GM19468 (cell line): ENCODE results near the gene TREH.

Experiments used
- ATAC-seq: cut with Tn5 transposase; IDR thresholded peaks from one replicate; pipeline ENCODE4 v1.9.1; 2021; ENCODE audit warnings: mild to moderate bottlenecking, moderate library complexity, moderate number of reproducible peaks; ENCODE audit not compliant: unreplicated experiment; ENCODE audit errors: extremely low read depth

Gene TREH

DNA sequence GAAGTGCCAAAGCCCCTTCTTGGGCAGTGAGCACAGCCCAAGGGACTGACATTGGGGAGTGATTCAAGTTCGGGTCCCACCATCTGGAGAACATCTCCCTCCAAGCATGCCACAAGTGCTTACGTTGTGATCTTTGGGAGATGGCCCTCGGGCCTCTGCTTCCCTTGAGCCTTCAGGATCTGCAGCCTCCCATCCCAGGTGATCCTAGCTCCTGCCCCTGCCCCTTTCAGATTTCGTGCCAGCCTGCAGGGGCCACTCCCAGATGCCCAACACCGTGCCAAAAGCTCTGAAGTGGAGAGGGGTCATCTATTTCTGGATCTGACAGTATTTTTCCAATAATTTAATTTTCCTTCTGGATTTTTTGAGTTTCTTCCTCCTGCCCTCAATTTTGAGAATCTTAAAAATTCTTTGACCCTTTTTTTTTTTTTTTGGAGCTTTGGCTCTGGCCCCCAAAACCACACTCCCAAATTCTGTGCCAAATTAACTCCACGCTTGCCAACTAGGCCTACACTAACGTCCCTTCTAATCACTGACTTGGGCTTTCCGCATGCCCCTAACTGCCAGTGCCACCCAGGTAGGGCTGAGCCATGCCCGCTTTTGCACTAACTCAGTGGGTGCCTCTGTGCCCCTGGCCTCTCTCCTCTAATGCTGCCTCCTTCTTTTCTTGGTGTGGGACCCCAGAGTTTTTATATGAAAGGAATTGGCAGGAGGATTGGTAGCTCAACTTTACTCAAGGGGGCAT, 46.7 kb downstream of the TREH start:
- ATAC-seq, result no peak

DNA sequence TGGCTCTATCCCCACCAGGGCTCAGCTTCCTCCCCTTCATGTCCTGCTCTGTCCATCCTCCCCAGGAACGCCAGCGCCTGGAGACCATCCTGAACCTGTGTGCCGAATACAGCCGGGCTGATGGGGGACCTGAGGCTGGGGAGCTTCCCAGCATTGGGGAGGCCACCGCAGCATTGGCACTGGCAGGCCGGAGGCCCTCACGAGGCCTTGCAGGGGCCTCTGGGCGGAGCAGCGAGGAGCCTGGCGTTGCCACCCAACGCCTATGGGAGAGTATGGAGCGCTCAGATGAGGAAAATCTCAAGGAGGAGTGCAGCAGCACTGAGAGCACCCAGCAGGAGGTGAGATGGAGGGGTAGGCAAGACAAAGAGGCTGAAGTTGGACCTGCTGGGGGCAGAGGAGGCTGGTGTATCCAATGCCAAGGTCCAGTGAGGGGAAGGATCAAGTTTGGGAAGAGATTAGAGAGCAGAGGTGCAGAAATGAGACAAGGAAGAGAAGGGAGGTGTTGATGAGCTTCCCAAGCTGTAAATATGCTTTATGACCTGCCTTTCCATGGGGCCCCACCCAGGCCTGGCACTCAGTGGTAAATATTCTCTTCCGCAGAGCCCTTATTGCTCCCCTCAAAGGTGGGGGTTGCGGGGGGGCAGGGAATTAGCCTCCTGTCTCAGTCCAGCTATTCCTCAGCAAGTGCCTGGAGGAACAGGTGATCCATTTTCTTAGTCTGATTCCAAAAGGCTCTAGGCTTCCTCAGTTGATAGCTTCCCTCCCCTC, 48.1 kb downstream of the TREH start:
- ATAC-seq, result no peak

DNA sequence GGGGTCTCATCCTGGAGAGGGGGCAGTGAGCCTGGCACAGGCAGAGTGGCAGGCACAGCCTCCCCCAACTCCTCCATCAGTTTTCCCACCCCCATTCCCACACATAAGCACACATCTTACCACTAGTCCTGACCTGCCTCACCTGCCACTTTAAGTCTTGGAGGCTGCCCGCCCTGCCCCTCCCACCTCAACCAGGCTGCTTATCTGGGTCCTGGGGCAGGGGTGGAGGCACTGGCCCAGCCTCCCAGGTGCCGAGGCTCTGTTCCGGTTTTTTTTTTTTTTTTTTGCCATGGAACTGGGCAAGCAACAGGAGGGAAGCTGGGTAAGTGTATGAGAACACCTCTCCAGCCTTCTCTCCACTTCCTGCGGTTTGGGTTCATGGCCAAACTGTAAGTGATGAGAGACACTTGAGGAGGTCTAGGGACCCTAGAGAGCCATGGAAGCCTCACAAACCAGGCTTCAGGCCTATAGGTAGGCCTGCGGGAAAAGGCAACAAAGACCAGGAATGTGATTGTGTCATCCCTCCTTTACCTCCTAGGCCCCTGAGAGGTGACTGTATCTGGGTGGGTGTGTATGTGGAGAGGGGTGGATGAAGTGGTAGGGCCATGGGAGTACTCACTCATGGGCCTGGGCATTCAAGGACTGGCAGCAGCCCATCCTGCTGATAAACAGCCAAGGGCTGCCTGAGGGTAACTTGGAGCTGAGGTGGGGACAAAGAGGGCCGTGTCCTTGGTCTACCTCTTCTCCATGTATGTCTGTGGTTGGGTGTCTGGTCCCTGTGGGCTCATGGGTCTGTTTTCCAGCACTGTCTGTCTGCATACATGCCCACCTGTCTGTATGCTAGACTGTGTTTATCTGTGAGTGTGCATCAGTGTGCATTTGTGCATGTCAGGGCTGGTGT, 49.4 kb downstream of the TREH start:
- no peak for ATAC-seq

DNA sequence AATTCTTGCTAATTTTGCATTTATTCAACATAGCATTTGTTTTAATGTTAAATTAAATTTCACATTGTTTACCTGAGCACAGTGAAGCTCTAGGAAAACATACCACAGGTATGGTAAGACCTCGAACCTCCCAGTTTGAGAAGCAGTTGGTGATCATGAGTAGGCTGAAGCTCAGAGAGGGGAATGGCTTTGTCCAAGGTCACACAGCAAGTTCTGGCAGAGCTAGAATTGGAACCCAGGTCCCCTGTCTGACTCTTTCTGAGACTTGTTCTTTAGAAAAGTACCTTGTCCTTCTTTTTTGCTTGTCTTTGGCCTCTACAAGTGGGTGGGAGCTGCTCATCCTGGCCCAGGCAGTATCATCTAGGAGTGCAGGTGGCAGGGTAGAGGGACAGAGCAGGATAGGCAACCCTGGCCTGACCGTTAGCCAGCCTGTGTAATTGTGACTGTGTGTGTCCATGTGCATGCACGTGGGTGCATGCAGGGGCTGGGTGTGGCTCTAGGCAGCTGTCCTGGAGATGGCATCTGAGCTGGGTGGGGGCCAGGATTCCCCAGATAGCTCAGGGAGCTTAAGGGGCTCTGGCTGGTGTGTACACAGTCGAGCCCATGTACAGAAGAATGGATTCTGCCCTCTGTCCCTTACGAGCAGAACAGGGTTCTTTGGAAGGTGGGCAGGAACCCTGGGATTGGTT, 50.4 kb downstream of the TREH start:
- no peak for ATAC-seq

DNA sequence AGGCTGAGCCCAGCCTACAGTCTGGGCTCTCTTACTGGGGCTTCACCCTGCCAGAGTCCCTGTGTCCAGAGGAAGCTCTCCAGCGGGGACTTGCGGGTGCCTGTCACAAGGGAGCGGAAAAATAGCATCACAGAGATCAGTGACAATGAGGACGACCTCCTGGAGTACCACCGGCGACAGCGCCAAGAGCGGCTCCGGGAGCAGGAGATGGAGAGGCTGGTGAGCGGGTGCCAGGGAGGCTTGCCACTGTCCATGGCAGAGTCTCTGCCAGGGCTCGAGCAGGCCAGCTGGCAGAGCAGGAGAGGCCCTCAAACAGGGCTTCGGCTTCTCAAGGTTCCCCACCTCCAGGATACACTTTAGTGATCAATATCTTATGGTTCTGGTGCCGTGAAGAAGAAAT, 51.0 kb downstream of the TREH start:
- no peak for ATAC-seq

DNA sequence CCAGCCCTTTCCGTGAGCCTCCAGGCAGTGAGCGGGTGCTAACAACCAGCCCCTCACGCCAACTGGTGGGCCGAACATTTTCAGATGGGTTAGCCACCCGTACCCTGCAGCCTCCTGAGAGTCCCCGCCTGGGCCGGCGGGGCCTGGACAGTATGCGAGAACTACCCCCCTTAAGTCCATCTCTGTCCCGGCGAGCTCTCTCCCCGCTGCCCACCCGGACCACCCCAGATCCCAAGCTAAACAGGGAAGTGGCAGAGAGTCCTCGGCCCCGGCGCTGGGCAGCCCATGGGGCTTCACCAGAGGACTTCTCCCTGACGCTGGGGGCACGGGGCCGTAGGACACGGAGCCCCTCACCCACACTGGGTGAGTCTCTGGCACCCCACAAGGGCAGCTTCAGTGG, 51.4 kb downstream of the TREH start:
- no peak for ATAC-seq

DNA sequence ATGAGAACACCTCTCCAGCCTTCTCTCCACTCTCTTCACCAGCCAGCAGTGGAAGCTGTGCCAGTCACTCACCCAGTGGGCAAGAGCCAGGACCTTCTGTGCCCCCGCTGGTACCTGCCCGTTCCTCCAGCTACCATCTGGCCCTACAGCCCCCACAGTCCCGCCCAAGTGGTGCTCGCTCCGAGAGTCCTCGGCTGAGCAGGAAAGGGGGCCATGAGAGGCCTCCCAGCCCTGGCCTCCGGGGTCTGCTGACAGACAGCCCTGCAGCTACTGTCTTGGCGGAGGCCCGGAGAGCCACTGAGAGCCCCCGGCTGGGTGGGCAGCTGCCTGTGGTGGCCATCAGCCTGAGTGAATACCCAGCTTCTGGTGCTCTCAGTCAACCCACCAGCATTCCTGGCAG, 51.9 kb downstream of the TREH start:
- ATAC-seq, result no peak

DNA sequence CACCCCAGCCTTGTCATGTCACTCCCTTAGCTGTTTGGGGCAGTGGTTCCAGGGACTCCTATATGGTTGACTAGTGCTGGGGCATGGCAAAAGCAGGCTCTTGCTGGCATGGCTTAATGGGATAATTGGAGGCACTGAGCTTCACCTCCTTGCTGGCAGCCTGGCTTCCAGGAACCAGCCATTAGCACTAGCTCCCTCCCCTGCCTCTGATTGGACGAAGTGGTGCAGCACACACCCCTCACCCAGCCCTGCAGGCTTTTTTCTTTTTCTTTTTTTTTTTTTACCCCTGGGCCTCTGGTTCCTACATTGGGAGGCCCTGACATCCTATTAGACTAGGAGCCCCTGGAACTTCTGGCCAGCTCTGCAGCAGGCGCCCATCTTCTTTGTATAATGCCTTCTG, 53.5 kb downstream of the TREH start:
- ATAC-seq, result no peak

DNA sequence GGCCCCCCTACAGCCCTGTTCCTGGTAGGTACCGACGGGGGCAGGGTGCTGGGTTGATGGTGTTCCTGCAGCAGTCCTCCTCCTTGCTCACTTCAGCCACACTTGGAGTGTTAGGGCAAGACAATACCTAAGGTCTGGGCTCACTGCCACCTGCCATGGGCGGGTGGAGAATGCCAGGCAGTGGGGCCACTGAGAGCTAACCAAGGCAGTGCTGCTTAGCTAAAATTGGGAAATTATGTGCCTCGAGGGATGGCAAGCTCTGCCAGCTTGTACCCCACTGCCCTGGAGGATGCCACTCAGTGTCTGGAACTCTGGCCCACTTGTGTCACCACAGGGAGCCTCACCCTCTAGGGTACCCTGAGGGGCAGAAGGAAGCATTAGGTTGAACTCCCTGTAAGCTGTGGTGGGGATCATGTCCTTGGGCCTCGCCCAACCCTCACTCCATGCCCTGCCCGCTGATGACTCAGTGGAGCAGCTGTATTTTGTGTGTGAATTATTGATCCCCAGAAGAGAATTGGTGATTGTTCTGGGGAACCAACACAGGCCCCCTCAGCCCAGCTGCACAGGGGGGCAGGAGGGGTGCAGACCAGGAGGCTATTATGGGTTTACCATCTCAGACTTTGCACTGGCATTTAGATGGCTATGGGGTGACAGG, 54.3 kb downstream of the TREH start:
- ATAC-seq, result no peak

DNA sequence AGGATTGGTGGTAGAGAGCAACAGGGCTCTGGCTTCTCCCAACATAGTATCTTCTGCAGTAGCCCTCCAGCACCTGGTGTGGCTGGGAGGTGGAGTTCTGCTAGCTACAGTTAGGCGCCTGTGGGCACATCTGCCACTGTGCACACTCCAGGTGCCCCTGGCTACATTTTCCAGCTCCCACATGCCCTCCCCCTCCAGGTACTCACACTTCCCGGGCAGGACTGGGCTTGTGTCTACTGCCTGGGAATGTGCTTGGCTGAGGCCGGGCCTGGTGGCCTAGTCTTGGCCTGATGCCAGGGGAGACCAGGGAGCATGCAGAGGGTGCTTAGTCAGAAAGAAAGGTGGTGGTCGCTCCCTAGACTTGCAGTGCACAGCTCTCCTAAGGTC, 56.2 kb downstream of the TREH start:
- no peak for ATAC-seq

DNA sequence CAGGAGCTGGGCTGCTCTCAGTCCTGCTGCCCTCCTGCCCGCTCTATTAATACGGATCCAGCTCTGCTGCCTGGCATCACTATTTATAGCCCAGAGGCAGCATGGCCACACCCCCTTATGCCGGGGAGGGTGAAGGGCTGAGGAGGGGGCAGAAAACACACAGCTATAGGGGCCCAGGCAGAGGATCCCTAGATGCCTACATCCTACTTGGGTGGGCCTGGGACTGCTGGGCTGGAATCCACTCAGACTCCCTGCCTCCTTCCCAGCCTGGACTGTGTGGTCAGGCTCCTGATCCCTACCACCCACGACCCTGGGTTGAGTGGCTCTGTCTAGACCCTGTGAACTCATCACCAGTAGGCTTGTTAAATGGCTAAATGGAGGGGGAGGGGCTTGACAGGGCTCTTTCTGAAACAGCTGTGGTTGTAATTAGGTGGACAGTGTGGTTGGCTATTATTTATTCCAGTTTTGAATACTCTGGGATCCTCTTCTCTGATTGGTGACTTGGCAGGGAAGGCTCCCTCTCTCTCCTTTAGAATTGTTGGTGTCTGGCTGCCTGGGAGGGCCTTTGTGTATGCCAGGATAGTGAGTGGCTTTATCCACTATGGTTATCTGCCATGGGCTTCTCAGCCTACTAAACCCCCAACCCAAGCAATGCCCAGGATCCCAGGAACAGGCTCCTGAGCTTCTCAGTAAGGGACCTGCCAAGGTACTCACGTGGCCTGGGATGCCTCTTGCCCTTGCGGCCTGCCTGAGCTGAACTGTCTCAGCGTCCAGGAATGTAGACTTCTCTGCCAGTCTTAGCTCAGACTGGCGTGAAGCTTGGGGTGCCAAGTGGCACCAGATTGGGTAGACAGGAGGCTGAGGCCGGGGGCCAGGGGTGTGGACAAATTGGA, 56.8 kb downstream of the TREH start:
- no peak for ATAC-seq

DNA sequence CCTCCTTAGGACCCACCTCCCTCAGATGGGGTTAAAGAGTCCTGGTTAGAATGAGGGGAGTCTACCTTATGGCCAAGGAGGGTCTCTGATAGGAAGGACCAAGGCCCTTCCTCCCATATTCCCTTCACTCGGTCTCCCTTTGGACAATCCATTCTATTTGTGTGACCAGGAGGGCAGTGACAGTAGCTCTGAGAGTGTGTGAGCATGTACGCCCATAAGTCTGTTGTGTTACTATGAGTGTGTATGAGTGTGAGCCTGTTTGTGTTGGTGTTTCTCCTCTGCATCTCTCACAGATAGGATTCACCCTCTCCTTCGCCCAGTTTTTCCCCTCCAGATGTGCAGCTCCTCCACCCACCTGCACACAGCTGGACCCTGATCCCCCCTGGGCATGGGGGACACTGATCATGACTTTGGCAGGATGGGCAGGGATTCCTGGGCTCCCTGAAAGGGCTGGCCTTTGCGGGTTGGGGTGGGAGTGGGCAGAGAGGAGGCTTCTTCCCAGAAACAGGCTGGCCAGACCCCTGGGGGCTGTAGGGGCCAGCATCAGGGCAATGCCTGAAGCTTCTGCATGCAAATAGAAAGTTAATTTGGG, 57.6 kb downstream of the TREH start:
- no peak for ATAC-seq

DNA sequence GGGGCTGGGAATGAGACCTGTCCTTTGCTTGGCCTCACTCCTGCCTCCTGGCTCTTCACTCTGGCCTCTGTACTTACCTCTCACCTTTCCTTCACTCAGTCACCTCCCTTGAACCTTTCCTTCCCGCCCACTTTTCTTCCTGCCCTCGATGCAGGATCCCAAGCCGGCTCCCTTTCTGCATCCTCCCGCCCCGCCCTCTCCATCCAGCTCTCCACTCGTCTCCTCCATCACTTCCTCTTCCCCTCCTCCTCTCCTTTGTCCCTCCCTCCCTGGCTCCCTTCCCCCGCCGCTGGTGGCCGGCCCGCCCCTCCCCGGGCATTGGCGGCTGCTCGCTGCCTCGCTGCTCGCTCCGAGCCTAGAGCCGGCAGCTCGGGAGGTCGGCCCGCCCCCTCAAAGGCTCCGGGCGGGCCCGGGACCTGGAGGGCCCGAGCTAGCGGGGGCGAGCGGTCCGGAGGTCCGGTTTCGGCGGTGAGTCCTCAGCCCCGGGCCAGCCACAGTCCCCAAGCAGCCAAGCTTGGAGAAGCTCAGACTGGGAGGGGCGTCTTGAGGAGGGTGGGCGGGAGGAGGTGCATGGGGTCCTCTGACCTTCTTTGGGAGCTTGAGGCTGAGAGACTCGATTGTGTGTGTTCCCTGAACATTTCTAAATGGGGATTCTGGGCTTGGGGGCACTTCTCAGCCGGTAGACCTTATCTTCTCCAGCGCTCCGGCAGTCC, 58.2 kb downstream of the TREH start:
- no peak for ATAC-seq

DNA sequence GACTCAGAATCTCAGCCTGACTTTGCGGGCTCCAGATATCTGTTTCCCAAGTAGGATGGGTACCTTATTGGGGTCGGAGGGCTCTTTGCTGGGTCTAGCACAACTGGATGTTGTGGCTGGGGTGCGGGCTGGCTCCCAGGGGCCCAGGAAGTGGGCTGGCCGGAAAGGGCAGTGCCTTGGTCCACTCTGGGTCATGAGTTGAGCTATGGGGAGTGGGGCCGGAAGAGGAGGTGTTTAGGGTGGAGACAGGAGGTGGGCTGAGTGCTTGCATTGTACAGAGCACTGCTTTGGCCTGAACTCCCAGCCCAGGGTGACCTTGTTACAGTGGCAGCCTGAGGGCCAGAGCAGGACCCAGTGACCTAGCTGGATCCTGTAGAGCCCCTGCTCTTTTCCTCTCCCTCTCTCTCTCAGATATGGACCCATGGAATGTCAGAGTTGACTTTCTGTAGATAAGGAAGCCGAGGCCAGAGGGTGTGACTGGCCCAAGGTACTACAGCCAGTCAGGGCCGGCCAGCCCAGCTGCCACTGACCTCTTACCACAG, 58.9 kb downstream of the TREH start:
- ATAC-seq, result no peak

DNA sequence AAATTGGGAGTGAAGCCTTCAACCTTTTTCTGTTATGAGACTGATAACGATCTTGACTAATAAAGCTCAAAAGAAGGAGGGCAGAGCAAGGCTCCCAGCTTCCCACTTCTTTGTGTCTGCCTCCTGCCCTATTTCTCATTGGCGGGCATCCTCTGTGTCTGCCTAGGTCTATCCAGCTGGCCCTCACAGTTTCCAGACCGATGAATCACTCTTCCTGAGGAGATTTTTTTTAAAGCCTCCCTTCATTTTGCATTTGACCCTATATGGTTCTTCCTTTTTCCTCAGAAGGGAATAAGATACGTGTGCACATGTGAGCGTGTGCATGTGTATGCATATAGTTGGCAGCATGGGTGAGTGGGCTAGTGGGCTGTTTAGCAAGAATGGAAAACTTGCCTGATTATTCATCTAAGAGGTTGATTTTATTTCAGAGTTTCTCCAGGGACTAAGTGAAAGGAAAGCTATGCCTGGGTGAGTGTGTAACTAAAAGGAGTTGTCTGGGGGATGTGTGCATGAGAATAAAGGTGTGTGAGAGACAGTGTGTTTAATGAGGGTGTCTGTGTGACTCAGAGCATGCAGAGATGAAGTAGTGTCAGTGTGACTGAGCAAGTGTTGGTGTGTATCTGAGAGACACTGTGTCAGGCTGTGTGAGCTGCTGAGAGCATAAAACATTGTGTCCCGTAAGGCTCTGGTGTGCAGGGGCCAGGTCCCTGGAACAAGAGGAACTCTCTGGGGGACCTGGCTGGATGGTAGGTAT, 59.8 kb downstream of the TREH start:
- no peak for ATAC-seq

DNA sequence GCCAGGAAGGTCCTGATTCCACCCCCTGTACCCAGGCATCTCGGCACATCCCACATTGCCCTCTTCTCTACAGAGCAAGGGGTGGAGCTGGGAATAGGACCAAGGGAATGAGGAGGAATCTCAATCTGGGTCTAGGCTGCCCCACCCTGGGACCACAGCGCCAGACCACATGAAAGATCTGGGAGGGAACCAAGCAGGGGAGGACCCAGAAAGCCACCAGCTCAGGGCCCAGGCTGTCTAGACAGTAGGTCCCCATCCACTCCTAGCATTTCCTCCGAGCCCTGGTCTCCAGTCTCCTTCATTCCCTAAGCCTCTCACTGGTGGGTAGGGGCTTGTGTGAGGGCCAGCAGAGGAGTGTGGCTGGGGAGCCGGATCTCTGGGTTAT, 60.5 kb downstream of the TREH start:
- ATAC-seq, result no peak
